Fibroblast of lung (primary cell): ENCODE data around the gene NCOA1. TPM values are rescaled to one million over a fixed set of nuclear protein-coding genes. Genes with fewer than 3 reads are reported as not detected.

Experiments
- DNase-seq, 2 donors: peaks; one replicate each; pipeline versions ENCODE4 v3.0.0 to v3.0.0-alpha.2; 2010; ENCODE audit warnings: low read depth in 2 of 2
- H2AFZ ChIP-seq: 2 replicates; pipeline ENCODE4 v1.5.1; 2012; ENCODE audit warnings: low read length, control low read depth, inconsistent platforms
- H3K27ac ChIP-seq: 2 replicates; pipeline ENCODE4 v1.5.1; 2011; ENCODE audit warnings: low read length, control low read depth; ENCODE audit not compliant: insufficient read depth
- H3K27me3 ChIP-seq: 2 replicates; pipeline ENCODE4 v1.5.1; 2011; ENCODE audit warnings: mild to moderate bottlenecking, low read length; ENCODE audit not compliant: control insufficient read depth, insufficient read depth
- H3K36me3 ChIP-seq: 2 replicates; pipeline ENCODE4 v1.5.1; 2011; ENCODE audit warnings: low read length; ENCODE audit not compliant: control insufficient read depth, insufficient read depth
- H3K4me1 ChIP-seq: 2 replicates; pipeline ENCODE4 v1.5.1; 2011; ENCODE audit warnings: low read length; ENCODE audit not compliant: control insufficient read depth, insufficient read depth; ENCODE audit errors: extremely low read depth
- H3K4me2 ChIP-seq: 2 replicates; pipeline ENCODE4 v1.5.1; 2011; ENCODE audit warnings: low read length, control low read depth; ENCODE audit not compliant: insufficient read depth; ENCODE audit errors: extremely low read depth
- H3K4me3 ChIP-seq, 4 experiments: fragments of 200-600 bp in 1 of 4; sonication (generic) in 1 of 4; replicated peaks in 1 of 4; 2 replicates each; pipeline ENCODE4 v1.5.1; 2011 to 2016; ENCODE audit warnings: low read length in 4 of 4, low read depth in 3 of 4, mild to moderate bottlenecking in 3 of 4, control low read depth in 2 of 4, inconsistent platforms in 1 of 4, mixed read lengths in 1 of 4; ENCODE audit not compliant: insufficient read depth in 1 of 4; ENCODE audit errors: control extremely low read depth in 1 of 4
- H3K79me2 ChIP-seq: 2 replicates; pipeline ENCODE4 v1.5.1; 2012; ENCODE audit warnings: mild to moderate bottlenecking, low read length, inconsistent platforms; ENCODE audit not compliant: control insufficient read depth, insufficient read depth
- H3K9ac ChIP-seq: 2 replicates; pipeline ENCODE4 v1.5.1; 2011; ENCODE audit warnings: mild to moderate bottlenecking, low read length, control low read depth; ENCODE audit not compliant: insufficient read depth
- H3K9me3 ChIP-seq: 2 replicates; pipeline ENCODE4 v1.5.1; 2012; ENCODE audit warnings: low read depth, low read length; ENCODE audit not compliant: control insufficient read depth, insufficient read depth
- H4K20me1 ChIP-seq: 2 replicates; pipeline ENCODE4 v1.5.1; 2011; ENCODE audit warnings: low read length; ENCODE audit not compliant: control insufficient read depth, insufficient read depth; ENCODE audit errors: extremely low read depth
- CTCF ChIP-seq, 2 donors: IDR thresholded peaks in 1 of 2; conservative IDR thresholded peaks in 1 of 2; 1 replicate in 1 of 2; 2 replicates in 1 of 2; pipeline ENCODE4 v1.5.1; 2011 to 2012; ENCODE audit warnings: low read length in 2 of 2, control low read depth in 1 of 2, inconsistent platforms in 1 of 2, low read depth in 1 of 2, mild to moderate bottlenecking in 1 of 2
- EZH2 ChIP-seq: IDR thresholded peaks from 2 replicates; pipeline ENCODE4 v1.5.1; 2012; ENCODE audit warnings: low read length, control low read depth, mild to moderate bottlenecking; ENCODE audit errors: missing control alignments
- polyA plus RNA-seq, 2 donors: library from polyadenylated mRNA; depleted of rRNA in 1 of 2; stranded (reverse) in 1 of 2; unstranded in 1 of 2; fragments of >200 nt; gene quantifications; 2 replicates each; pipeline ENCODE4 v1.2.1, GENCODE V29; 2011 to 2012; ENCODE audit warnings: missing spikeins in 1 of 2
- total RNA-seq: library from RNA; depleted of rRNA; stranded (reverse); fragments of >200 nt; gene quantifications from 2 replicates; pipeline ENCODE4 v1.2.1, GENCODE V29; 2014

NCOA1 gene
- total and polyA plus RNA-seq, 2 donors (not counting 1 experiment from before 2014, with no cell fraction given), result 15.5 to 19.8 TPM

DNA sequence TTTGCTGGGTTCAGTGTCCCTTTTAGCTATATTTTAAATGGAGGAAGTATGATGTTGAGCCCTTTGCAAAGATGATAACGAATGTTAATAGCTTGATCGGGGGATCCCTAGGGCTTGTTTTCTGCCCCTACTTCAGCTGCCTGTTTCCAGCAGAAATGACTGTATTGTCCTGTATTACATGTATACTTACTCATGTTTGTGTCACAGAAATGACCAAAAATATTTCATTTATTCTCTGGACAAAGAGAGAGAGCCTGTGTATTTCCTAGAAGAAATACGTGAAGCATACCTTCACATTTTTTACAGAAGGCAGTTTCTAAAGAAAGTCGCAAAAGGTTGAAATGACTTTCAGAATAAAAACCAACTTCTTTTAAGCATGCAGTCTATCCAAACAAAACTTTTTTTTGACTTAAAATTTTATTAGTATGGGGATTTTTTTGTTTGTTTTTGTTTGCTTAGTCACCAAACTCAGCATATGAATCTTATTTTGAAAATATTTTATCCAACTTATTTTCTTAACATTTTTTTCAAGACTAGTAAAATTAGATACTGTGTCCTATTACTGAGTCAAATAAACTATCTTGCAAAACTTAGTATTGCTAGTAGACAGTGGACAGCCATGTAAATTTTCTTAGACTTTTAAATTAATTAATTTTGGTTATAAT is 233.2 kb downstream of the NCOA1 start:
- H3K4me2 ChIP-seq, result no peak overlapping the region
- TF ChIP-seq CTCF (conservative IDR thresholded peaks at IDR 0.05 in 1 of 2, IDR thresholded peaks at IDR 0.05 in 1 of 2; ENCODE audit: low read depth in 1 of 2, low read length in 2 of 2) (no peak), EZH2 (no peak)

DNA sequence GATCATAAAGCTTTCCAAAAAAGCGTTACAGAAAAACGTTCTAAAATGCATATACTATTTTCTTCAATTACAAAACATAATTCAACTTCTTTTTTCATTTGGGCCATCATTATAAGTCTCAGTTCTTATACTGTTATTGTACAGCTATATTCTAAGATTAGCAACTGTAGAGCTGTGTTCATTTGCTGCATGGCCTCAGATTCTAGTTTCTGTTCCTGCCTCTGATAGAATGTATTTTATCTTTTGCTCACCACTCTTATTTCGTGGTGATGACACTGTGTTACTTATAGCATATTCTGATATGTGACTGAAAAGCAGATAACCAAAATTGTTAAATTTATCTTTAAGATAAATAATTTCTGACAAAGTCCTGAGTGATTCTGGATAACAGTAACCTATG is 234.9 kb downstream of the NCOA1 start:
- Histone ChIP-seq H3K27ac (no peak overlapping the region), H2AFZ (no peak overlapping the region), H3K27me3 (no peaks in the 10 kb centered on the region), H3K9ac (no peak overlapping the region), H3K79me2 (no peaks in the 10 kb centered on the region), H3K4me1 (peaks cover 4% of the 10 kb centered on the region), H3K36me3 (no peaks in the 10 kb centered on the region), H3K4me3 (no peak overlapping the region), H3K4me2 (no peak overlapping the region), H3K9me3 (no peaks in the 10 kb centered on the region), H4K20me1 (no peaks in the 10 kb centered on the region)
- DNase-seq, result no peak
- TF ChIP-seq CTCF (conservative IDR thresholded peaks at IDR 0.05 in 1 of 2, IDR thresholded peaks at IDR 0.05 in 1 of 2; ENCODE audit: low read depth in 1 of 2, low read length in 2 of 2) (no peak), EZH2 (no peak)

More for the DNA sequence above, 233.2 kb downstream of the NCOA1 start:
- Histone ChIP-seq H3K27ac (no peak overlapping the region), H3K79me2 (no peaks in the 10 kb centered on the region), H2AFZ (no peak overlapping the region), H4K20me1 (no peaks in the 10 kb centered on the region), H3K4me1 (peaks cover 4% of the 10 kb centered on the region), H3K27me3 (no peaks in the 10 kb centered on the region), H3K9me3 (no peaks in the 10 kb centered on the region), H3K4me3 (no peak overlapping the region), H3K36me3 (no peaks in the 10 kb centered on the region), H3K9ac (no peak overlapping the region)
- no peak for DNase-seq

DNA sequence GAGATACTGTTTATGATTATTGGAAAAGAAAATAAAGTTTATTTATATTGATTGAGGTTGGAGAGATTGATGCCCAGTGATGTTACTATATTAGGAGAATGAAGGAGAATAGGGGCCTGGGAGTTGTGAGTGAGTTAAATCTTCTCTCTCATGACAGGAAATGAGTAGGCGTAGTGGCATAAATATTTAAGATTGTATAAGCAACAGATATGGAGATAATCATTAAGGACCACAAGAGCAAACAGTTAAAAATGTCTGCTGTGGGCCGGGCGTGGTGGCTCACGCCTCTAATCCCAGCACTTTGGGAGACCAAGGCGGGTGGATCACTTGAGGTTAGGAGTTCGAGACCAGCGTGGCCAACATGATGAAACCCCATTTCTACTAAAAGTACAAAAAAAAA is 239.4 kb downstream of the NCOA1 start:
- DNase-seq, result peak; percentile 33 to 39
- Histone ChIP-seq H3K4me3 (no peak overlapping the region), H3K4me1 (peaks cover 6% of the 10 kb centered on the region), H3K9ac (no peak overlapping the region), H3K79me2 (no peaks in the 10 kb centered on the region), H4K20me1 (no peaks in the 10 kb centered on the region), H3K27ac (no peak overlapping the region), H3K9me3 (no peaks in the 10 kb centered on the region), H3K36me3 (no peaks in the 10 kb centered on the region), H2AFZ (no peak overlapping the region), H3K4me2 (no peak overlapping the region), H3K27me3 (no peaks in the 10 kb centered on the region)
- no peak for TF ChIP-seq CTCF (conservative IDR thresholded peaks at IDR 0.05 in 1 of 2, IDR thresholded peaks at IDR 0.05 in 1 of 2; ENCODE audit: low read depth in 1 of 2, low read length in 2 of 2)
- no peak for TF ChIP-seq EZH2
